Choroid plexus epithelial cell (primary cell): ENCODE measurements around the gene DLEU7.

Experiments
- DNase-seq: peaks from one replicate; pipeline ENCODE4 v3.0.0-alpha.2; 2010; ENCODE audit warnings: low read depth
- H3K4me3 ChIP-seq: 2 replicates; pipeline ENCODE4 v1.5.1; 2011; ENCODE audit warnings: low read depth, mild to moderate bottlenecking, control low read depth, low read length, moderate library complexity
- CTCF ChIP-seq: conservative IDR thresholded peaks from 2 replicates; pipeline ENCODE4 v1.5.1; 2011; ENCODE audit warnings: low read depth, mild to moderate bottlenecking, control low read depth, inconsistent platforms, low read length, moderate library complexity

DLEU7 gene

GRCh38 chr13:50866817-50867636 lies 23.5 kb upstream of the DLEU7 start:
- TF ChIP-seq CTCF: no peak
- H3K4me3 ChIP-seq: no peak overlapping the region
- no peak for DNase-seq

- DNase-seq: no peak
- H3K4me3 ChIP-seq: no peak overlapping the region
- no peak for TF ChIP-seq CTCF
Observed at GRCh38 chr13:50864492-50864891, 21.0 kb upstream of the DLEU7 start.

- TF ChIP-seq CTCF: no peak
- no peak for DNase-seq
- no peak overlapping the region for H3K4me3 ChIP-seq
Observed at GRCh38 chr13:50855681-50856080, 12.2 kb upstream of the DLEU7 start.

- no peak overlapping the region for H3K4me3 ChIP-seq
- no peak for TF ChIP-seq CTCF
Observed at GRCh38 chr13:50850445-50850844, 7.0 kb upstream of the DLEU7 start.

GRCh38 chr13:50847501-50847900 lies 4.0 kb upstream of the DLEU7 start:
- no peak for TF ChIP-seq CTCF
- no peak for DNase-seq
- H3K4me3 ChIP-seq: no peak overlapping the region

More at GRCh38 chr13:50850445-50850844, 7.0 kb upstream of the DLEU7 start:
- no peak for DNase-seq

GRCh38 chr13:50846861-50847475 lies 3.5 kb upstream of the DLEU7 start:
- no peak for TF ChIP-seq CTCF
- H3K4me3 ChIP-seq: no peak overlapping the region
- DNase-seq: no peak
